Hematopoietic multipotent progenitor cell treated with erythropoietin and hydrocortisone succinate and interleukin-3 and kit ligand, for 4 days (in vitro differentiated cells): ENCODE data around the gene CSRP2.

ENCODE experiments used
- DNase-seq: peaks from one replicate; pipeline ENCODE4 v3.0.0-alpha.2; 2015

Gene CSRP2

DNA sequence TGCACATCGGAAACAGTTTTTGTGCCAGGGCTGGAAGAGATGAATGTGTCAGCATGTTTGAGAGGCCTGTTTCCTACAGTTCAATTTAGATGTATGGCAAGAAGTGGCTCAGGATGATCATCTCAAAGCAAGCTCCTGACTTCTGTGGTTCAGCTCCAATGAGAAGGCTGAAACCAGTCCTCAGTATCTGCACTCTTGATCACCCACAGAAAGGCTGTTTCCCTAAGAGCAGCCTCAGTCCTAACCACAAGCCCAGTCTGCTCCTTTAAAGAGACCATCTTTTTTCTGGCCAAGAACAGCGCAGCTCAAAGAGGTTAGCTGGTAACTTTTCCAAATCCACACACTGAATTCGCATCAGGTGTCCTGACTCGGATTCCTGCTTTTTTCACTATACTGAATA, 19.2 kb downstream of the CSRP2 start:
- peak; percentile 94 for DNase-seq

DNA sequence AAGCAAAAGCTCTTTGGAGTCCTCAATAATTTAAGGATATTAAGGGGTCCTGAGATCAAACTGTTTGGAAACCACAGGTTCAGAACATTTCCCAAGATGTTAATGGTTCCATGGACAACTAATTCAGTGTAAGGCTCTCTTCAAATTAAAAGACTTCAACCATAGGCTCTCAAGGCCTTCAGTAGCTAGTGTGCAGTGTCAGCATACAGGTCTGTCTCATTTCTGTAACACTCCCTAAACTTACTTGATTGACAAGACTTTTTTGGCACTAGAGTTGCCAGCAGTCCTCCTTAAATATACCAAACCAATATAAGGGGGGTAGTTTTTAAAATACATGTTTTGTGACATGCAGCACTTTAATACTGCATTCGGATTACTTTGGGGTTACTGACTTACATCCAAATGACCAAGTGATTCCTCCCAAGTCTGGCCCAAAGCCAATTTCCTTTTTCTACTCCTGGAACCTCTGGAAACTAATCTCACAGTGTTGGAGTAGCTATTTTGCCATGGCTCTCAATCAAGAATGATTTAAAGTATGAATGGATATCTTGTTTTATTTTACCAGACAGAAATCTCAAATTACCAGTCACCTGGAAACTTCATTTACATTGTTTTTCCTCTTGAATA, 22.7 kb downstream of the CSRP2 start:
- no peak for DNase-seq

DNA sequence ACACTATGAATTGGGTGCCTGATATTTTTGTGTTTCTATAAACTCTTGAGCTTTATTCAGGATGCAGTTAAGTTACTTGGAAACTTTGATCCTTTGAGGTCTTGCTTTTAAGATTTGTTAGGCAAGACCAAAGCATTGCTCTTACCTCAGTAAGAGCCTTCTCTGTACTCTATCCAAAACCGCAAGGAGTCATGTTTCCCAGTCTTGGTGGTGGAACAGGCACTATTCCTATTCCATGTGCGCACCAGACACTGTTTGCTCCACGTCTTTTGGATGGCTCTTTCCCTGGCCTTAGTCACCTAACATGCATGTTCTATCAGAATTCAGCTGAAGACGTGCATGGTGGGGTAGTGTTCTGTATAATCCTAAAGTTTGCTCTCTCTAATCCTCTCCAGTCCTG, 23.5 kb downstream of the CSRP2 start:
- DNase-seq: no peak

DNA sequence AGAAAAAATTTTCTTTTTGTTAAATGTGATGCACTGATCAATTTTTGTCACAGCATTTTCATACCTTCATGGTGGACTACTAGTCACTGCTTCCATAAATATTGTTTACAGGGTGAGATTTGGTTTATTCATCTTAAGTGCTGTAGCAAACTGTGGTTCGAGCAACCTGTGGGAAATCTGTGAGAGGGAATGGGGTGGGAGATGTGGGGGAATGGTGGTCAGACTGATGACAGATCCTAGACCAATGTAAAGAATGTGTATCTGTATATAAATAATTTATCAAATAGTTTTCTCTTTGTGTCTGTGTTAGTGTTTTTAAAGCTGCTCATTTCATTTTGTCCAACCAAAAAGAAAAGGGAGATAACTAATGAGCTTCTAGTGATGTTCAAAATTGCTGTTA, 26.7 kb downstream of the CSRP2 start:
- no peak for DNase-seq

DNA sequence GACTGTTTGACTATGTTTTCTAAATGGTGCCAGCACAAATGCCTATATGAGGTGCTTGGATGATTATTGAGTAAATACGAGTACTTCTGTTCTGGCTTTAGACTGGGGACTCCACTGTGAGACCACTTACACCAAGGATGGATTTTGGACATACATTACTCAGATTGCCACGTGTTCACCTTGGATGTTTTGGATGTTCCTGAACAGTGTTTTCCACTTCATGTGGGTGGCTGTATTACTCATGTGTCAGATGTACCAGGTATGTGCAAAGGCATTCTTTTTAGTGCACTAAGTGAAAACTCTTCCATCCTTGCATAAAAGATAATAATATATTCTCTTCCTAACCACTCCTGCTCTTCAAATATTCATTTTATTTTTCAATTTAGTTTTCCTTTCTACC, 30.7 kb downstream of the CSRP2 start:
- DNase-seq: no peak

DNA sequence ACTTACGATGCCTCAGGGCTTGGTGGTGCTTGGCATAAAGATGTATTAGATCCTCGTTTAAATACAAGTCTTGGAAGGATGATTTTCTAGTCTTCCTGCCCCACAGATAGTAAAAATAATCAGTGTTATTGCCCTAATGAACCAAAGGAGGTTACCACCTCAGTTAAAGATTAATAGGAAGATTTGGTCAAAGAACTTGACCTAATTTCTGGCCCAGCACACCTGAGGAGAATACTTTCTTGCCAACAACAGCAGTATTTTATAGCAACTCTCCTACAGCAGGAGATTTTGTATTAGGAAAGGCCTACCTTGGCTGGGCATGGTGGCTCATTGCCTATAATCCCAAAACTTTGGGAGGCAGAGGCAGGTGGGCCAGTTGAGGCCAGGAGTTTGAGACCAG, 31.6 kb downstream of the CSRP2 start:
- no peak for DNase-seq

DNA sequence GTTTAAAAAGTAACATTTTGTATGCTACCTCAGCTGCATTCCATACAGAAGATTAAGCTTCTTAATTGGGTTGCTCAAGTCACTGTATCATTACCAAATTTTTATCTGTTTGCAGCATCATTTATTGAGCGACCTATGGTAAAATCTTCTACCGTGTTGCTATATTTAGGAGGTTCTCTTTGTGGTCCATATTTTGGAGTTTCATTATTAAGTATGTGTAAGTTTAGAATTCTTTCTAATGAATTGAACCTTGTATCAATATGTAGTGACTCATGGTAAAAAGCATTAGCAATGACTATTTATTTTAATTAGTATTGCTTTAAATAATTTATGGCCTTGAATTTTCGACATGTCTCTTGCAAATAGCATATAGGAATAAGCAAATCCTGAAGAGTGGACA, 42.2 kb downstream of the CSRP2 start:
- no peak for DNase-seq

DNA sequence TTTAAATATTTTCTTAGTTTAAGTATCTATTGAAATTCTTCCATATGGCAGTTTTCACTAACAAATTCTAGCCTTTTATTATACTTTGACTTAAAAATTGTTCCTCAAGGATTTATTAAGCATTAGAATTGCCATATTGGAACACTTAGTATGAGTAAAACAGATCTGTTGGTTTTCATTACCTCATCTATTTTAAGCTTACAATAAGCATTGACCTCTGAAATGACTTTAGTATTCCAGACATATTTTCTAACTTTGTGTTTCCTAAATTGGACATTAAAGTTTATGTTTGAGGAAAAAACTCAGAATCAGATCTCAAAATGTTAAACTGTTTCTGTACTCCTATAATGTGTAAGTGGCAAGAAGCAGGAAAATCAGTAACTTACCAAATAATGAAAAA, 48.4 kb downstream of the CSRP2 start:
- DNase-seq: no peak

DNA sequence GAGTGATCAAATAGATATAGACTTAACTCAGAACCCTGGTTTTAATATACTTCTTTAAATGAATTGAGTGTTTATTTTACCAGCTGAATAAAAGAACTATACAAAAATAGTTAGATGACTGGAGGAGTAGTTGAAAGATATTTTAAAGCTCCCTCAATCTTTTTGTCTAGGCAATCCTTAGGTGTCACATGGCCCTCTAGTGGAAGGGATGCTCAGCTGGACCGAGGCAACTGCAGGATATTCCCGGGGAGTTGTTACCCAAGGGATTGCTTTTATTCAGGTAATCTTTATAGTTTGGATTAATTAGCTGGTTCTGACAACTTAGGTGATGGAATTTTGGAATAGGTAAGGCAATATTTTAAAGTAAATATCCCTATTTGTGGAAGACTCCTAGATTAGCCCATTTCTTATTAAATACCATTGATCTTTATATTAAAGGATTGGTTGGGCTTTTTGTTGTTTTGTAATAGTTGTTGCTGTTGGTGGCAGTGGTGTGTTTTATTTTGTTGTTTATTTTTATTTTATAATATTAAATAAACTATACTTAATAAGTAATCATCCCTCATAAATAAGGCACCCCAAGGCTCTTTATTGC, 57.8 kb downstream of the CSRP2 start:
- peak; percentile 32 for DNase-seq

DNA sequence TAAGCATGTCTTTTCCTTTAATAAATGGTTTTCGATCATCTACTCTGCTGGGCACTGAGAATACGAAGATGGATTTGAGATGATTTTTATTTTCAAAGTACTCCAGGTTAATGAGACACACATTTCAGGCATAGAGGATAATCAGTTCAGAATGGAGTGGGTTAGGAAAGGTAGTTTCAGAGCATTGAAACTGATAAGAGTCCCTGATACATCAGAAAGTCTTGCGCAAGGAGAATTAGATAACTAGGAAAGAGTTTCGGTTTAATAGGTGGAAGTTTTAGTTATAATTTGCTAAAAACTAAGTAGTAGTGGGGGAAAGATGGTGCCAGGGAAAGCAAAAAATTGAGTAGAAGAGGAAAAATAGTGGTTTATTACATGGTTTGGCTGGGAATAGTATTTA, 64.8 kb downstream of the CSRP2 start:
- no peak for DNase-seq

DNA sequence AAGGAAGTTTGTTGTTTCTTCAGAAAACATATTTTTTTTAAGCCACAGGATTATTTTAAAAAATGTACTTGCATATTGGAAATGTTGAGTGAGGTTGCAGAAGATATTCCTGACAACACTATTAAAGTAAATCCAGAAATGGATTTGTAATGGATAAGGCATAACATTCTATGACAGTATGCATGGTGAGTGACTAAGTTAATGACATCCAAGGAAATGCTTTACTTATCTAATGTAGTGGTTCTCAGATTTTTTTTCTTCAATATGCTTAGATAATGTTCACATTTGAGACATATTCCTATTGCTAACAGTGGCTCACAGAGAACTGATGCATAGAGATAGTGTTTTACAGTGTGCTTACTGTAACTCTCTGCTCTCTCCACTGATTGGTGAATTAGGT, 65.6 kb downstream of the CSRP2 start:
- DNase-seq: no peak

DNA sequence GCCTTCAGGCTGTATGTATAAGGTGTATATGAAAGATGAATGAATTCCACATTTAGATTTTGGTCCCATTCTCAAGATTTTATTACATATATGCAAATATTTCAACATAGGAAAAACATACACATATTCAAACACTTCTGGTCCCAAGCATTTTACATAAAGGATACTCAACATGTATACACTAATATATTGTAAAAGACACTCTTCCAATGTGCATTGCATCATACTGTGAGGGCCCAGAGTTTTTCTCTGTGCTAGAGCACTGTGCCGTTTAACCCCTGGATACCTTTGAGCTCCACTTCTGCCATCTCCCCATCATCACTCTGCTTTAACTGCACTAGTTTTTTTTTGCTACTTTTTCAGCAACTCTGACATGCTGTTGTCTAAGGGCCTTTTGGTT, 66.8 kb downstream of the CSRP2 start:
- no peak for DNase-seq

DNA sequence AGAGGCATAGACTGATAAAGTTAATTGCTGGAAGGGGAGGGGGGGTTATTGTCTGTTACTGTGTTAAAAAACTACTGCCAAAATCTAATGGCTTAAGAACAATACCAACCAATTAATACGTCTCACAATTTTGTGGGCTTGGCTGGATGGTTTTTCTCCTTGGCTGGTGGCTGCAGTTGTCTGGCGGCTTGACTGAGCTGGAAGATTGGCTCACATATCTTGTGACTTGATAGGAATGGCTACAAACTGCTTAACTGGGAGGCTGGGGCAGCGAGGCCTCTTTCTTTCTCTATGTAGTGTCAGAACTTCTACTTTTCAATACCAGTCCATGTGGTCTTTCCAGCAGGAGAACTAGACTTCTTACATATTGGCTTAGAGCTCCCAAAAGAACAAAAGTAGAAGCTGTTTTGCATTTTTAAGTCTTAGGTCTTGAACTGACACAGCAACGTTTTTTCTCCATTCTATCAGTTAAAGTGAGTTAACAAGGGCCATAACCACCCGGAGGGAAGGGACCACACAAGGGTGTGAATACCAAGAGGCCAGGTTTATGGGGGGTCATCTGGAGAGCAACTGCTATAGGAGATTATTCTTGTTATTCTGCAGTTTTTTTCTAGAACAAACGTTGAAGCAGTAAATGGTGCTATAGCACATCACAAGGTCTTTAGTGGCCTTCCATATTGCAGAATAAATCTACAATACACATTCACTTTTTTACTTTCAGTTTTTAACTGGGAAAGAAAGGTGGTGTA, 68.0 kb downstream of the CSRP2 start:
- no peak for DNase-seq
